NCI-H526 treated with DMSO at 0.1 percent for 48 hours (cell line): Measurements from ENCODE around the gene ISM2.
"Not testable (repeated sequence)": the region's sequence is repeated elsewhere in the genome, so short reads cannot be mapped to it uniquely, and the experiment has no call there.

Source experiments
- DNase-seq: peaks from one replicate; lab custom pipeline; 2025; lab: John Stamatoyannopoulos, UW

Gene ISM2

DNA sequence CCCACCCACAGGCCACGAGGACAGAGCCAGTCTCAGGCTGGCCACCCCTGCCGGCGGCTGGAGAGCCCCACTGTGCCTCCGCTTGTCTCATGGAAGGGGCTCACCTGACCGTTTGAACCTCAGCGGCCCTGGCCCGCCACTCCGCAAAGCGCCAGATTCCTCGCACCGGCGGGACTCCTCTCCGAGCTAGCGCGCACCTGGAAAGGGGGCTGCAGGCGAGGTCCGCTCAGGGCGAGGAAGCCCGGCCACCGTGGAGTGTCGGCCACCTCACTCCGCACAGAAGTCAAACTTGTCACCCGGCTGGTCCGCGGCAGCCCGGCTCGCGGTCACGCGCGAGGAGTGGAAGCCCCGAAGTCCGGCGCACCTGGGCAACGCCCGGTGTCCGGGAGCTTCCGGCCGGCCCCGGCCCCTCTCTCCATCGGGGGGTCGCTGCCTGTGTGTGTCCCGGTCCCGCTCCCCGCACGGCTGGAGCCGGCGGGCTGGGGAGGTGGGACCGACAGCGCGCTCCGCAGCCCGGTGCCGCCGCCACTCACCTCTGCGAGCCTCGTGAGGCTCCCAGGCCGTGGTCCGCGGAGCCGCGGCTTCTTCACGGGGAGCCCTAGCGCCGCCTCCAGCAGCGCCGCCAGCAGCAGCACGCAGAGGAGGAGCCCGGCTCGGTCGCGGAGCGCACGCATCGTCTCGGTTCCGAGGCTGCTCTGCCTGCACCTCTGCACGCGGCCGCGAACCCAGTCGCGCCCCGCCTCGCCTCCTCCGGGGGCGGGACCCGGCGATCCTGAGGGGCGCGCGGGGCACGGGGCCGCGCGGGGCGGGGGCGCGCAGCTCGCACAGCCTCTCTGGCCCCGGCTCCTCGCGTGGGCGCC lies at the start of gene ISM2:
Gene ISM2, minus strand, starts transcription at position 697 of the 860 bp plus-strand sequence. Its CDS starts 23 bp downstream, at position 674.
- peak; percentile 67 for DNase-seq

DNA sequence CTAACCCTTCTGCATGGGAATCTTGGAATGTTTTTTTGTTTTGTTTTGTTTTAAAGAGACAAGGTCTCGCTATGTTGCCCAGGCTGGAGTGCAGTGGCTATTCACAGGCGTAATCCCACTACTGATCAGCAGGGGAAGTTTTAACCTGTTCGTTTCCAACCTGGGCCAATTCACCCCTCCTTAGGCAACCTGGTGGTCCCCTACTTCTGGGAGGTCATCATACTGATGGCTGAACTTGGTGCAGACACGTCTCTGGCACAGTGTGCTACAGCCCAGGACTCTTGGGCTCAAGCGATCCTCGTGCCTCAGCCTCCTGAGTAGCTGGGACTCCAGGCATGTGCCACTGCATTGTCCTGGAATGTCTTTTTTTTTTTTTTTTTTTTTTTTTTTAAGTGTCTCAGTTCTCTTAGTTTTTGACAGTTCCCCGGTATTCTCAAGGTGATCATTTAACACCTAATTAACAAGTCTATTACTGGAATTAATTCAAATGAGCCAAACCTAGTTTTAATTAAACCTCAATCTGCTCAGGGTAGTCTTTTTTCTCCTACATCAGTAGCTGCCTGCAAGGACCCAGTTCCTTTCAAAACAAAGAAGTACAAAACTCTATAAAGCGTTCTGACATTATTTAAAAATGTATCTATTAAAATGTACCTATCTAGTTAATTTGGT lies 49.0 kb upstream of the ISM2 start:
- no peak for DNase-seq

DNA sequence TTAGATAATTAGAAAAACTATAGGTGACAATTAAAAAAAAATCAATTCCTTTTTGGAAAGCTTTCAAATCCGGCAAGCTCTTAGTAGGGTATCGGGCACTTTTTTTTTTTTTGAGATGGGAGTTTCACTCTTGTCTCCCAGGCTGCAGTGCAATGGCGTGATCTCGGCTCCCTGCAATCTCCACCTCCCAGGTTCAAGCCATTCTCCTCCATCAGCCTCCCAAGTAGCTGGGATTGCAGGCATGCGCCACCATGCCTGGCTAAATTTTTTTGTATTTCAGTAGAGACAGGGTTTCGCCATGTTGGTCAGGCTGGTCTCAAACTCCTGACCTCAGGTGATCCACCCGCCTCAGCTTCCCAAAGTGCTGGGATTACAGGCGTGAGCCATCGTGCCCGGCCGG lies 46.6 kb upstream of the ISM2 start:
- DNase-seq: not testable (repeated sequence)

DNA sequence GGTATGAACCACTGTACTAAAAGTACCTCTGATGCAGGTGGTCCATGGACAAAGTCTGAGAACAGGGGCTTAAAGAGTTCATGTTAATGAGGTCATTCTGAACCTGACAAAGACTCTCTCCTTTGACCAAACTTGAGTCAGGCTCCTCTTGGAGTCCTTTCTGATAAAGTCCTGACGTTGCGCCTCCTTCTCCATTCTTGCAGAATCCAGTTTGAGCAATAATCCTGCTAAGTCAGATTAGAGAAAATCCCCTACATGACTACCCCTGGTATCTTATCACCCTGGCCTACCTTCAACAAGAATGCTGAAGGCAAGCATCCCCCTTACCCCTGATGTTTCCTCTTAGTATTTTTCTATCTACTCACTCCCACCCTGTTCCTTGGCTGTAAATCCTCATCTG lies 46.0 kb upstream of the ISM2 start:
- DNase-seq: no peak

DNA sequence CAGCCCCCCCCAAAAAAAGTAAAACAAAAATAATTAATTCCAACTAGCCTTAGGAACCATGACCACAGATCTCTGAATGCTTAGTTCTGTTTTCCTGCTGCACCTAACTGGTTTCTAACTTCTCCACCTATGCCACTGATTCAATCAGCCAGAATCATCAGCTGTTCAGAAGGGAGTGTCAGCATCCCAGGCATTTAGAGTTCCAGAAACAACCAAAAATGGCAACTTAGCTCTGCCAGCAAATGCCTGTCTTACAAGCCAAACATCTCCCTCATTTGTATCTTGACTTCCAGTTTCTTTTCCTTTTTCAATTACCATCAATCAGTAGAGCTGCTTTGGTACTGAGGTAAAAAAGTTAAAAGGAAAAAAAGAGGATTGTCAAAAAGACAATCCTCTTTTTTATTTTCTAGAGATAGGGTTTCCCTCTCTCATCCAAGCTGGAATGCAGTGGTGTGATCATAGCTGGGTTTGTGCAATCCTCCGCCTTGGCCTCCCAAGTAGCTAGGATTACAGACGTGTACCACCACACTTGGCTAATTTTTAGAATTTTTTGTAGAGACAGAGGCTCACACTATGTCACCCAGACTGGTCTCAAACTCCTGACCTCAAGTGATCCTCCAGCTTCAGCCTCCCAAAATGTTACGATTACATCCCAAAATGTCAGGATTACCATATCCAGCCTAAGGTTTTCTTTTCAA lies 45.2 kb upstream of the ISM2 start:
- no peak for DNase-seq

DNA sequence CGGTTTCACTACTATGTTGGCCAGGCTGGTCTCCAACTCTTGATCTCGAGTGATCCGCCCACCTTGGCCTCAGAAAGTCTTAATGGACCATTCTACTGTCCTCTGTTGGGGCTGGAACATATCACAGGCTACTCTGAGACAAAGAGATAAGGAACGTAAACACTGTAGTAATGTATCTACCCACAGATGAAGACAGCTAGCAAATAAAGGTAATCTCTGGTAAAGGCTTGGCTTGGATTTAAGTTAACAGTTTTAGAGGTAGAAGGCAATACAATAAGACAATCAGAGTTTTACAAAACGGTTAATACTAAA lies 44.6 kb upstream of the ISM2 start:
- no peak for DNase-seq

DNA sequence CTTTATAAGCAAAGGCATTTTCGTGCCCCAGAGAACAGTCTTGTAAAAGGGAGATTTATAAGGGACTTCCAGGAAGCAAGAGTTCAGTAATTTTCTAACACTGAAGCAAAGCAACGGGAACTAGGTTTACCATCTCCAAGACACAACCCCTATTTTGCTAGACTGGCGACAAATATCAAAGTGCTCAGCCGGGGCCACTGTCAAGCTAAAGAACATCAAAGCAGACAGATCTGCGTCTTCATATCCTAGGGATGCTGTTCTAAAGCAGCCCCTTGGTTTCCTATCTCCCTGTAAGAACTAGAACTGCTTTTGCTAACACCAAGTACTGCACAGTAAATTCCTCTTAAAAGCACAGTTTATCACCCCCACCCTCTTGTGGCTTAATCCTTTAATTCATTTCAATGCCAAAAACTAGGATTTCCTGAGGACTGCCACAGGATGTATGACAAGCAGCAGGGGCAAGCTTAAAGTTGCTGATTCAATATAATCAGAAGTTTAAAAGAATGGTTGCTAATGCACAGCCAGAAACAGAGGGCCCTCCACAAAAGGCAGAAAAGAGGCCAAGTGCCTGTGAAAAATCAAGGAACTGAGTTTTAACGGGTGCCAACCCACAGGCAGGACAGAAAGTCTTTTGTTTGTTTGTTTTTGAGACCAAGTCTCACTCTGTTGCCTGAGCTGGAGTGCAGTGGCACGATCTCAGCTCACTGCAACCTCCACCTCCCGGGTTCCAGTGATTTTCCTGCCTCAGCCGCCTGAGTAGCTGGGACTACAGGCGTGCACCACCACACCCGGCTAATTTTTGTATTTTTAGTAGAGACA lies 44.0 kb upstream of the ISM2 start:
- no peak for DNase-seq

DNA sequence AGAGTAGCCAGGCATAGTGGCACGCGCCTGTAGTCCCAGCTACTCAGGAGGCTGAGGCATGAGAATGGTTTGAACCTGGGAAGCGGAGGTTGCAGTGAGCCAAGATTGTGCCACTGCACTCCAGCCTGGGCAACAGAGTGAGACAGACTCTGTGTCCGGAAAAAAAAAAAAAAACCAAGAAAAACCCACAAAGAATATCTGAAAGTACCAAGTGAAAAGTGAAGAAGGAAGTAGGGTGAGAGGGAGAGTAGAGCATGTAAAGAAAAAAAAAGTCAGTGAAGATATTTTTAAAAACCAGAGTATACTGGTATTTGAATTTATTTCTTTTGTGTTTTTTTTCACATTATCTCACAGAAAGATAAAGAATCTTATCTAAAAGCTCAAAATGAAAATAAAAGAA lies 43.3 kb upstream of the ISM2 start:
- DNase-seq: no peak

DNA sequence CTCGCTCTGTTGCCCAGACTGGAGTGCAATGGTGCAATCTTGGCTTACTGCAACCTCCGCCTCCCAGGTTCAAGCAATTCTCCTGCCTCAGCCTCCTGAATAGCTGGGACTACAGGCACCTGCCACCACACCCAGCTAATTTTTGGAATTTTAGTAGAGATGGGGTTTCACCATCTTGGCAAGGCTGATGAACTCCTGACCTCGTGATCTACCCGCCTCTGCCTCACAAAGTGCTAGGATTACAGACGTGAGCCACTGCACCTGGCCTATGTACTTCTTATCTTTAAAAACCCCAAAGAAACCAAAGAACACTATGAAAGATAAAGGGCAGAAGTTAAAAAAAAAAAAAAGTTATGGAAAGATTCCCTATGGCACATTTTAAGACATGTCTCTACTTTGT lies 38.3 kb upstream of the ISM2 start:
- DNase-seq: not testable (repeated sequence)

DNA sequence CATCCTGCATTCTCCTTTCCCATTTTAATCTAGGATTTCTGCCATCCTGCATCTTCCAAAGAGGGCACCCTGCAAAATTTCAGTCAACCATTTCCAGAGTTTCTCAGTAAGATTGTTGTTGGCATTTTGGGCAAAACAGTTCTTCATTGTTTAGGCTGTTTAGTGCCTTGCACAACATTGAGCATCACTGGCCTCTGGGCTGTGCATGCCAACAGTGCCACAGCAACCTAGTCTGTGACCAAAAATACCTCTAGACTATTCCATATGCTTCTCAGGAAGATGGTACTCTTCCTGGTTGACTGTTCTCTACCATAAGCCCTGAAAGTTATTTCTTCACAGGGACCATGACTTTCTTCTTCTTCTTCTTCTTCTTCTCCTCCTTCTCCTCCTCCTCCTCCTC lies 32.5 kb upstream of the ISM2 start:
- no peak for DNase-seq

DNA sequence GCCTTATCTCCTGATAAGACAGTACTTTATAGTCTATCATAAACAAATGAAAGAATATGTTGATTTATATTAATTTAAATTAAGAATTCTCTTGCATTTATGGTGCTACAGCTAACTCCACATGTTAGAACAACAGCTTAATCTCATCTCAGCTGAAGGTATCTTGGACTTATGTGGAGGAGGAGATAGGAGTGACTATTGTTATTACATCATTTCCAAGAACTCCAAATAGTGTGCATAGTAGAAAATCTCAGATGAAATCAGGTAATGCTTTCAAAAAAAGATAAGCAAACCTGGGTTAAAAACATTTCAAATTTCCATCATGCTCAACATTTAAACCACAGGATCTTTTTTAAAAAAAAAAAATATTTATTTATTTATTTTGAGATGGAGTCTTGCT lies 31.3 kb upstream of the ISM2 start:
- DNase-seq: no peak

DNA sequence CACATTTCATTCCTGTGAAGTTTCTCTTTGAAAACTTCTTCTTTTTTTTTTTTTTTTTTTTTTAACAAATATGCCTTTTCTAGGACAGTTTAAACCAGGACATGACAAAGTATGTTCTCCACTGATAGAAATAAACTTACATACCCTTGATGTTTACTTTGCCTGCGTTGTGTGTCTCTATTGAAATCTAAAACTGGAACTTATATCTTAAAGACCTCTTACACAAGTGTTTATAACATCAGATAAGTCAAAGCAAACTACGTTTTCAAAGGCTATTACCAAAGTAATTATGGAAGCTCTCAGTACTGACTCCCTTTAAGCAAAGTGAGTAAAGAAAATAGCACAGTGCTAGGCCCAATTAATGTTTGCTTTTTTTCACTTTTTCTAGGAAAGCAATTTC lies 30.6 kb upstream of the ISM2 start:
- DNase-seq: no peak

DNA sequence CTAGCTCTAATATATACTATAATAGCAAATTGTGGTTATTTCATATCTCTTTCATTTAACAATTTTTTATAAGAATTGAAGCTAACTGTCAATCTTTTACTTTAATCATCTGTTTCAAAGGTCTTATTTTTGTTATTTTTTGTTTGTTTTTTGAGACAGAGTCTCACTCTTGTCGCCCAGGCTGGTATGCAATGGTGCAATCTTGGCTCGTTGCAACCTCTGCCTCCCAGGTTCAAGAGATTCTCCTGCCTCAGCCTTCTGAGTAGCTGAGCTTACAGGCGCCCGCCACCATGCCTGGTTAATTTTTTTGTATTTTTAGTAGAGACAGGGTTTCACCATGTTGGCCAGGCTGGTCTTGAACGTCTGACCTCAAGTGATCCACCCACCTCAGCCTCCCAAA lies 30.1 kb upstream of the ISM2 start:
- not testable (repeated sequence) for DNase-seq

DNA sequence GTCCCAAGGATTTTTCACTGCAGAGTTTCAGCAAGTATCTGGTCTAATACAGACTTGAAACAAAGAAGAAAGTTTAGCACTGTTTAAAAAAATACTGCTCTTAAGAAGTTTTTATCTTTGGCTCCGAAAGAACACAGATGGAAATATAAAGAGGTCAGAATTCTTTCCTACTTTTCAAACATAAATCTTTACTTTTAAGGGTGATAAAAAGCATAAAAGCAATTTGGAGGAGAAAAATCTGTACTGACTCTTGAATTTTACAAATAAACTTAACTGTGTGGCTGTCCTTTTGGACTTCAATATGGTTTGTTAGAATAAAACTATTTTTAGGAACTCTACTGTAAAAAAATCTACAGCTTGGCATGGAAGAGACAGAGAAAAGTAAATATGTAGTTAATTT lies 27.6 kb upstream of the ISM2 start:
- DNase-seq: no peak

DNA sequence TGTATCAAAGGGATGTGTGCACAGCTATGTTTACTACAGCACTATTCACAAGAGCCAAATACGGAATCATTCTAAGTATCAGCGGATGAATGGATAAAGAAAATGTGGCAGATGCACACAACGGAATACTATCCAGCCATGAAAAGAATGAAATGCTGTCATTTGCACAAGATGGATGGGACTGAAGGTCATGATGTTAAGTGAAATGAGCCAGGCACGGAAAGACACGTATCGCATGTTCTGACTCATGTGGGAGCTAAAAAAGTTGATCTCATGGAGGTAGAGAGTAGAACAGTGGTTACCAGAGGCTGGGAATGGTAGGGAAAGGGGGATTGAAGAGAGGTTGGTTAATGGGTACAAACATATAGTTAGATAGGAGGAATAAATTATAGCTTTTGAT lies 25.9 kb upstream of the ISM2 start:
- DNase-seq: no peak

DNA sequence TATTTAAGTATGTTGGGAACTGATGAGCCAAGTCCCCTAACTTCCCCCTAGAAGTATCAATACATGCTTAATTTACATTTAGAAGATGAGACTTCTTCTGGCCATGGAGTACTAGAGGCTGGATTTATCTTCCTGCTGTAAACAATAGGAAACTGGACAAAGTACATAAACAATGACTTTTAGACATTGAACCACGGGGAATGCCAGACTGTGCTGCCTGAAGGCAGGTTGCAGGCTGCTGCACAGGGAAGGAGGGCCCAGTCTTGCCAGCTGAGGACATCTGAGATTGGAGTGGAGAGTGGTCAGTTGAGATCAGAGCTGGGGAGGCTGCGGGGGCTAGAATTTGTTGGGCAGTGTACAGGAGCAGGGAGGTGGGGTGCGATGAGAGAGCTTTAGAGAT lies 24.5 kb upstream of the ISM2 start:
- no peak for DNase-seq

DNA sequence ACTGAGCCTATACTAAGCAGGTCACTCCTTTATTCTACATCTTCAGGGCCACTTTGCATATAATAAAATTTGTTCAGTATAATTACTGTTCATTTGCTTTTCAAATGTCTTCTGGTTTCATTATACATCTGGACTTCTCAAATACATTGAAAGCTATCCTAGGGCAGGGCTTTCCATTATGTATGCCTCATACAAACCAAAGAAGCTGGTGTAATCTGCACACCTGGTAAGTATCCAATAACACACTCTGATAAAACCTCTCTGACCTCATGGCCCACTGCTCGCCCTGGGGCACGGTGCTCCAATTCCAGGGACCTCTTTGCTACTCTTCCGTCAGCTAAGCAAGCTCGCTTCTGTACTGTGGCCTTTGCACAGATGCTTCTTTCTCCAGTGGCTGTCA lies 21.9 kb upstream of the ISM2 start:
- DNase-seq: peak; percentile 95

DNA sequence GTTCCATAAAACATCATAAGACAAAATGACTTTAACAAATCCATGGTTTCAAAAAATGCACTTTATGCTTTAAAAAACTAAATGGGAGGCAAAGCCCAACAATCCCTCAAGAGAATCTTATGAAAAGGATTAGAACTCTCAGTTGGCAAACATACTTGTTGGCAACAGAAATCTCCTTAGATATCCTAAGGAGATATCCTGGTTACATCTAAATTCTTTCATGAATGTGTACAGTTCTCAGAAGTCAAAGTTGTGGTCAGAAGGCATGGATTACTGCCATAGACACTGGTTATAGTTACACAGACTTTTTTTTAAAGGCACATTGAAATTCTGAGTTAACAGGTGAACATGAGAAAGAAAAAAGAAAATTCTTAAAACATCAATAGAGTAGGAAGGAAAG lies 17.5 kb upstream of the ISM2 start:
- no peak for DNase-seq

DNA sequence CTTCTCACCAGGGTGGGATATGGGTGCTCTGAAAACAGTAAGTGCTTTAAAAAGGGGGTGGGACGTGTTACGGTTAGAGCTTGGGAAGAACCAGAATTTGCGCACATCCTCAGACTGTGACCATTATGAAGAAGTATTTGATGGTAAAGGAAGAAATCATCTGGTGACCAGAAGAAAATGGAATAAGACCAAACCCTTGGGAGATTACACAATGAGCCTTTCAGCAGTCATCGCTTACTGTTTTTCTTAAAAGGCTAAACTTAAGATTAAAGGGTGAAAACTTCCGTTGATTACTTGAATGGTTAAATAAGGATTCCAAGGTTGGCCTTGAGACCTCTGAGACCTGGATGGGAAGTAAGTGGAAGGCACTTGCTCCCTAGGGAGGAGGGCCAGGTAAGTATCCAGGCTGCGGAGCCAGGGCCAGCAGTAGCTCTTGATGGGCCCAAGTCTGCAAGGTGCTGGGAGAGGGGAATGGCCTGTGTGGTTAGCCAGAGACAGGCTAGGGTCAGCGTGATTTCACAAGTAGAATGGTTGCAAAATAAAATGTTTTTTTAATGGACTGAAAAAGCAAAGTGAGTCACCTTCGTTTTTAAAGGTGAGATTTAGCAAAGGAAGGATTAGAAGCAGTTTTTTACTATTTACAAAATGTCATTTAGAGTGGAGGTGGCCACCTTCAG lies 13.0 kb upstream of the ISM2 start:
- DNase-seq: no peak

DNA sequence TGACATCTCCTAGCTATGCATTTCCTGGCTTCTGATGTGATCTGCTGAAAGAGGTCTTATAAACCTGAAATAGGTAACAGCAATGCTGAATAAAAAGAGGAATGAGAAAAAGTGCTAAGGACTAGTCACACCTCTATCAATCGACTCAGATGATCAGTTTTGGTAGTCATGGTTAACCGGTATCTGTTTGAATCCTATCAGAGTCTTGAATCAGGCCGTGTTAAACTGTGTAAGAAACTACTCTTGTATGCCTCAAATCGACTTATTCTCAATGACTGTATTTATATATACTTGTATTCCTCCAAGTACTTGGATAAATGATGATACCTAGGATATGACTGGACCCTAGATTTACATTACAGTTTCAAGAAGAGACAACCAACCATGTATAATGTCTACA lies 10.8 kb upstream of the ISM2 start:
- DNase-seq: no peak

DNA sequence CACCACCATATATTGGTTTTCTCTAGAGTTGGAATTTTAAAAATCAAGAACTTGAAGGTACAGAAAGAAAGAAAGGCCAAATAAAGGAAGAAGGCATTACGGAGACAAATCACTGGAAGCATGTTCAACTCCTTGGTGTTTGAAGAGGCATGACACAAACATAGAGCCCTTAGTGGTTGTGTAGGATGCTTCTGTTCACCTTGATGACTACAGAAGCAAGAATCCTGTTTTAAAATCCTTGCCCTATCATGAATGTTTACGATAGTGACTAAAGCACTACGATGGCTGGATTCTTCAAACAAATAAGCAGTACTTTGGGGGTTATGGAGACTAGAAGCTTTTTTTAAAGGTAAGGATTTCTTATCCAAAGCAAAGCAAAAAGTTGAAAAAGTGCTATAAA lies 10.3 kb upstream of the ISM2 start:
- no peak for DNase-seq

DNA sequence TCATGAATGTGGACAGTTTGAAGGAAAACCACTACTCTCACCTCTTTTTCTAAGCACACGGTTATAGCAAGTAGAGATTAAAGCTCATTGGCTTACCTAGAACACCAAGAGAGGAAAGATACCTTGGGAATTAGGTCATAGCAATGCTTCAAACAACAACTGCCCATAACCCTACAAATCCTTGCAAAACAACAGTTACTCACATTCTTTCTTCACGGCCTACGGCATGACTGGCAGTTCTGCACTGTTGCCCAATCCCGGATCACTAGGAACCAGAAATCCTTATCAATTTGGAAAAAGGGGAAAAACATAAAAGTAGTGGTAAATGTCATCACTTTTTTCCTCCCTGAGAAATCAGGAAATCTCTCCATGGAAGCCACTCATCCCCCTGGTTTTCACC lies 9.6 kb upstream of the ISM2 start:
- no peak for DNase-seq
